Smooth muscle cell (in vitro differentiated cells): Measurements from ENCODE around the gene SMG5. TPM values are rescaled to one million over a fixed set of nuclear protein-coding genes. Genes with fewer than 3 reads are reported as not detected.

Experiments
- DNase-seq: peaks from one replicate; lab custom pipeline; 2025; ENCODE audit not compliant: unreplicated experiment; lab: John Stamatoyannopoulos, UW
- H2AFZ ChIP-seq: fragments of 200-600 bp; sonication (generic); 2 replicates; pipeline ENCODE4 v1.6.0; 2016; ENCODE audit warnings: antibody characterized with exemption, low read depth, mild to moderate bottlenecking
- H3F3A ChIP-seq: fragments of 200-600 bp; sonication (generic); 2 replicates; pipeline ENCODE4 v1.6.0; 2017; ENCODE audit warnings: antibody characterized with exemption, low read depth
- H3K27ac ChIP-seq: fragments of 200-600 bp; sonication (generic); 2 replicates; pipeline ENCODE4 v1.5.1; 2016; ENCODE audit warnings: low read depth, mild to moderate bottlenecking
- H3K27me3 ChIP-seq: fragments of 200-600 bp; sonication (generic); 2 replicates; pipeline ENCODE4 v1.6.1; 2016; ENCODE audit warnings: low read depth, mild to moderate bottlenecking
- H3K36me3 ChIP-seq: fragments of 200-600 bp; sonication (generic); 2 replicates; pipeline ENCODE4 v1.5.1; 2016; ENCODE audit warnings: low read depth
- H3K4me1 ChIP-seq: fragments of 200-600 bp; sonication (generic); 2 replicates; pipeline ENCODE4 v1.5.1; 2016; ENCODE audit warnings: low read depth
- H3K4me2 ChIP-seq: fragments of 200-600 bp; sonication (generic); 2 replicates; pipeline ENCODE4 v1.6.0; 2016; ENCODE audit warnings: mild to moderate bottlenecking
- H3K4me3 ChIP-seq: fragments of 200-600 bp; sonication (generic); 2 replicates; pipeline ENCODE4 v1.5.1; 2016; ENCODE audit warnings: mild to moderate bottlenecking
- H3K79me2 ChIP-seq: fragments of 200-600 bp; sonication (generic); 2 replicates; pipeline ENCODE4 v1.6.0; 2016; ENCODE audit warnings: low read depth, mild to moderate bottlenecking
- H3K9ac ChIP-seq: fragments of 200-600 bp; sonication (generic); 2 replicates; pipeline ENCODE4 v1.6.0; 2016; ENCODE audit warnings: low read depth
- H3K9me3 ChIP-seq: fragments of 200-600 bp; sonication (generic); replicated peaks from 2 replicates; pipeline ENCODE4 v1.5.1; 2016; ENCODE audit warnings: low read depth
- H4K20me1 ChIP-seq: fragments of 200-600 bp; sonication (generic); 2 replicates; pipeline ENCODE4 v1.6.0; 2016; ENCODE audit warnings: low read depth
- CTCF ChIP-seq: fragments of 200-600 bp; sonication (generic); IDR thresholded peaks from 2 replicates; pipeline ENCODE4 v1.5.1; 2017; ENCODE audit warnings: borderline replicate concordance, mild to moderate bottlenecking, antibody characterized with exemption; ENCODE audit not compliant: insufficient read depth, poor library complexity, severe bottlenecking
- WGBS: methylation state at CpG from one replicate; pipeline ENCODE4 v1.1.7; 2016; ENCODE audit warnings: low lambda C conversion rate; 5-methylcytosine and 5-hydroxymethylcytosine counted together
- polyA plus RNA-seq: library from polyadenylated mRNA; unstranded; fragments of >200 nt; fragmentation: Nextera tagmentation; extraction: Ambion mirVana; gene quantifications from 2 replicates; pipeline ENCODE4 v1.2.1, GENCODE V29; 2016
- total RNA-seq: library from RNA; depleted of rRNA; stranded (reverse); fragments of >200 nt; gene quantifications from 2 replicates; pipeline ENCODE4 v1.2.3, GENCODE V29; 2014

The SMG5 gene
- total and polyA plus RNA-seq, 2 experiments from 2014 or later, result 42.3 to 47.4 TPM

- H3K4me1 ChIP-seq, result no peaks in the 10 kb centered on the region
- H3K27ac ChIP-seq, result no peak overlapping the region
- no peak overlapping the region for H3K4me2 ChIP-seq
- WGBS, result 88% methylated on average over 12 of the region's 12 CpGs
- TF ChIP-seq CTCF, result no peak
- H3K9ac ChIP-seq, result no peak overlapping the region
- H3K4me3 ChIP-seq, result no peak overlapping the region
- no peaks in the 10 kb centered on the region for H3K79me2 ChIP-seq
- H3K9me3 ChIP-seq, result no peaks in the 10 kb centered on the region
- no peaks in the 10 kb centered on the region for H3K27me3 ChIP-seq
- H3K36me3 ChIP-seq, result no peaks in the 10 kb centered on the region
- H3F3A ChIP-seq, result no peaks in the 10 kb centered on the region
- H2AFZ ChIP-seq, result no peak overlapping the region
- no peak for DNase-seq
- H4K20me1 ChIP-seq, result no peaks in the 10 kb centered on the region
Observed at GRCh38 chr1:156232201-156232894, 50.3 kb downstream of the SMG5 start.

- Histone ChIP-seq H3K27ac (no peak overlapping the region), H3K36me3 (no peaks in the 10 kb centered on the region), H3F3A (no peaks in the 10 kb centered on the region), H3K4me3 (no peak overlapping the region), H3K9me3 (no peaks in the 10 kb centered on the region), H3K9ac (no peak overlapping the region), H2AFZ (no peak overlapping the region), H4K20me1 (no peaks in the 10 kb centered on the region), H3K4me1 (no peaks in the 10 kb centered on the region), H3K4me2 (no peak overlapping the region), H3K79me2 (no peaks in the 10 kb centered on the region), H3K27me3 (no peaks in the 10 kb centered on the region)
- WGBS, result 94% methylated on average over 1 of the region's 1 CpG
- DNase-seq, result no peak
- no peak for TF ChIP-seq CTCF
Observed at GRCh38 chr1:156230473-156230837, 52.2 kb downstream of the SMG5 start.

GRCh38 chr1:156229809-156230472 lies 52.7 kb downstream of the SMG5 start:
- H3K9me3 ChIP-seq, result no peaks in the 10 kb centered on the region
- H3K4me1 ChIP-seq, result no peaks in the 10 kb centered on the region
- H3K4me2 ChIP-seq, result no peak overlapping the region
- H4K20me1 ChIP-seq, result no peaks in the 10 kb centered on the region
- TF ChIP-seq CTCF, result no peak
- H3K27me3 ChIP-seq, result no peaks in the 10 kb centered on the region
- no peak overlapping the region for H3K27ac ChIP-seq
- WGBS, result 99% methylated on average over 11 of the region's 11 CpGs
- H3F3A ChIP-seq, result peaks cover 2% of the 10 kb centered on the region
- H3K4me3 ChIP-seq, result no peak overlapping the region
- H2AFZ ChIP-seq, result no peak overlapping the region
- DNase-seq, result no peak
- H3K36me3 ChIP-seq, result no peaks in the 10 kb centered on the region
- no peaks in the 10 kb centered on the region for H3K79me2 ChIP-seq
- no peak overlapping the region for H3K9ac ChIP-seq
